GM12892 (cell line): ENCODE data around the gene HMGN3.

Source experiments
- POLR2A ChIP-seq: IDR thresholded peaks from 2 replicates; pipeline ENCODE4 v1.6.1; 2011; ENCODE audit warnings: low read depth, low read length, control low read depth
- POLR2AphosphoS5 ChIP-seq: IDR thresholded peaks from 2 replicates; pipeline ENCODE4 v1.6.1; 2011; ENCODE audit warnings: low read depth, low read length, control low read depth
- TAF1 ChIP-seq: IDR thresholded peaks from 2 replicates; pipeline ENCODE4 v1.6.1; 2011; ENCODE audit warnings: low read depth, mild to moderate bottlenecking, control low read depth, low read length, borderline replicate concordance

GRCh38 chr6:79225717-79226599 is 8.5 kb downstream of the HMGN3 start:
- no peak for TF ChIP-seq POLR2AphosphoS5
- TF ChIP-seq POLR2A = no peak
- no peak for TF ChIP-seq TAF1
